Lower leg skin (tissue), 3 donors: ENCODE data around the gene FCER2.

Experiments used
- POLR2A ChIP-seq, 2 donors: fragments of 450-650 bp; IDR thresholded peaks; one replicate each; pipeline ENCODE4 v1.6.1; 2016 to 2017; ENCODE audit warnings: antibody characterized with exemption in 2 of 2, mild to moderate bottlenecking in 1 of 2, moderate library complexity in 1 of 2
- TF ChIP-seq, protein P1 (sequence below), 3 donors: fragments of 450-650 bp; IDR thresholded peaks; one replicate each; pipeline ENCODE4 v1.5.1; 2016; ENCODE audit warnings: antibody characterized with exemption in 3 of 3, mild to moderate bottlenecking in 3 of 3, moderate library complexity in 2 of 3

- TF ChIP-seq, protein P1, sequence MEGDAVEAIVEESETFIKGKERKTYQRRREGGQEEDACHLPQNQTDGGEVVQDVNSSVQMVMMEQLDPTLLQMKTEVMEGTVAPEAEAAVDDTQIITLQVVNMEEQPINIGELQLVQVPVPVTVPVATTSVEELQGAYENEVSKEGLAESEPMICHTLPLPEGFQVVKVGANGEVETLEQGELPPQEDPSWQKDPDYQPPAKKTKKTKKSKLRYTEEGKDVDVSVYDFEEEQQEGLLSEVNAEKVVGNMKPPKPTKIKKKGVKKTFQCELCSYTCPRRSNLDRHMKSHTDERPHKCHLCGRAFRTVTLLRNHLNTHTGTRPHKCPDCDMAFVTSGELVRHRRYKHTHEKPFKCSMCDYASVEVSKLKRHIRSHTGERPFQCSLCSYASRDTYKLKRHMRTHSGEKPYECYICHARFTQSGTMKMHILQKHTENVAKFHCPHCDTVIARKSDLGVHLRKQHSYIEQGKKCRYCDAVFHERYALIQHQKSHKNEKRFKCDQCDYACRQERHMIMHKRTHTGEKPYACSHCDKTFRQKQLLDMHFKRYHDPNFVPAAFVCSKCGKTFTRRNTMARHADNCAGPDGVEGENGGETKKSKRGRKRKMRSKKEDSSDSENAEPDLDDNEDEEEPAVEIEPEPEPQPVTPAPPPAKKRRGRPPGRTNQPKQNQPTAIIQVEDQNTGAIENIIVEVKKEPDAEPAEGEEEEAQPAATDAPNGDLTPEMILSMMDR (IDR thresholded peaks at IDR 0.05), result no peak
- no peak for TF ChIP-seq POLR2A (IDR thresholded peaks at IDR 0.05)
Observed at GRCh38 chr19:7699417-7700401, 2.2 kb downstream of the FCER2 start.
